CD14-positive monocyte (primary cell): ENCODE measurements around the gene TNFAIP2. TPM values are rescaled to one million over a fixed set of nuclear protein-coding genes. Genes with fewer than 3 reads are reported as not detected.
A peak's percentile ranks its signal among the peaks of the same experiment; 100 is the strongest.

Source experiments
- DNase-seq, 3 donors: peaks; one replicate each; pipeline ENCODE4 v3.0.0-alpha.2; 2011 to 2022
- H2AFZ ChIP-seq: 2 replicates; pipeline ENCODE4 v1.6.0; 2012; ENCODE audit warnings: mild to moderate bottlenecking, low read depth, low read length, inconsistent platforms; ENCODE audit not compliant: insufficient read depth, poor library complexity, severe bottlenecking
- H3K27ac ChIP-seq, 2 donors: 1 replicate in 1 of 2; 2 replicates in 1 of 2; pipeline ENCODE4 v1.5.1; 2012 to 2013; ENCODE audit warnings: low read length in 2 of 2, control low read depth in 1 of 2, inconsistent platforms in 1 of 2, low read depth in 1 of 2, mild to moderate bottlenecking in 1 of 2
- H3K27me3 ChIP-seq, 2 donors: one replicate each; pipeline versions ENCODE4 v1.6.0 to v1.6.1; 2011 to 2013; ENCODE audit warnings: low read length in 2 of 2; ENCODE audit not compliant: control insufficient read depth in 2 of 2, insufficient read depth in 2 of 2
- H3K36me3 ChIP-seq, 2 donors: replicated peaks in 1 of 2; 1 replicate in 1 of 2; 2 replicates in 1 of 2; pipeline versions ENCODE4 v1.5.1 to v1.6.1; 2012 to 2013; ENCODE audit warnings: low read length in 2 of 2, control low read depth in 1 of 2, inconsistent platforms in 1 of 2, mild to moderate bottlenecking in 1 of 2; ENCODE audit not compliant: insufficient read depth in 2 of 2, control insufficient read depth in 1 of 2
- H3K4me1 ChIP-seq, 2 donors: 1 replicate in 1 of 2; 2 replicates in 1 of 2; pipeline versions ENCODE4 v1.5.1 to v1.6.1; 2012 to 2013; ENCODE audit warnings: low read length in 2 of 2, control low read depth in 1 of 2, inconsistent platforms in 1 of 2, mild to moderate bottlenecking in 1 of 2, moderate library complexity in 1 of 2; ENCODE audit not compliant: insufficient read depth in 2 of 2, control insufficient read depth in 1 of 2
- H3K4me2 ChIP-seq: replicated peaks from 2 replicates; pipeline ENCODE3; 2012; ENCODE audit warnings: low read length, moderate library complexity, mild to moderate bottlenecking; ENCODE audit not compliant: poor library complexity, severe bottlenecking; ENCODE audit errors: extremely low read depth
- H3K4me3 ChIP-seq, 3 experiments: fragments of 200-600 bp in 1 of 3; sonication (generic) in 1 of 3; replicated peaks in 1 of 3; 1 replicate in 2 of 3; 2 replicates in 1 of 3; pipeline ENCODE4 v1.5.1; 2011 to 2013; ENCODE audit warnings: low read length in 3 of 3, mild to moderate bottlenecking in 3 of 3, control low read depth in 2 of 3, low read depth in 2 of 3, inconsistent platforms in 1 of 3, moderate library complexity in 1 of 3
- H3K79me2 ChIP-seq: 2 replicates; pipeline ENCODE4 v1.6.0; 2012; ENCODE audit warnings: mild to moderate bottlenecking, control low read depth, inconsistent platforms, low read length, moderate library complexity; ENCODE audit not compliant: insufficient read depth
- H3K9ac ChIP-seq: 2 replicates; pipeline ENCODE4 v1.6.0; 2017; ENCODE audit warnings: low read length, mild to moderate bottlenecking; ENCODE audit not compliant: insufficient read depth, poor library complexity, severe bottlenecking
- H3K9me3 ChIP-seq, 2 donors: replicated peaks in 1 of 2; 1 replicate in 1 of 2; 2 replicates in 1 of 2; pipeline versions ENCODE4 v1.5.1 to v1.6.1; 2012 to 2013; ENCODE audit warnings: low read length in 2 of 2, control low read depth in 1 of 2; ENCODE audit not compliant: control insufficient read depth in 1 of 2, insufficient read depth in 1 of 2
- H4K20me1 ChIP-seq: 2 replicates; pipeline ENCODE4 v1.6.0; 2012; ENCODE audit warnings: mild to moderate bottlenecking, low read length, control low read depth, moderate library complexity; ENCODE audit not compliant: insufficient read depth
- H3K27ac Mint-ChIP-seq, 7 donors: one replicate each; pipeline ENCODE4 v1.8.0; 2020; ENCODE audit warnings: mild to moderate bottlenecking in 7 of 7, mixed read lengths in 7 of 7, moderate library complexity in 6 of 7, inconsistent platforms in 2 of 7
- H3K27me3 Mint-ChIP-seq, 3 donors: one replicate each; pipeline ENCODE4 v1.8.0; 2021 to 2022; ENCODE audit warnings: low read depth in 3 of 3, mild to moderate bottlenecking in 3 of 3, mixed read lengths in 3 of 3, moderate library complexity in 3 of 3, inconsistent platforms in 1 of 3
- H3K36me3 Mint-ChIP-seq, 2 donors: one replicate each; pipeline ENCODE4 v1.8.0; 2020; ENCODE audit warnings: mixed read lengths in 2 of 2, inconsistent platforms in 1 of 2, mild to moderate bottlenecking in 1 of 2
- H3K4me1 Mint-ChIP-seq: one replicate; pipeline ENCODE4 v1.8.0; 2020; ENCODE audit warnings: mild to moderate bottlenecking, mixed read lengths
- H3K4me3 Mint-ChIP-seq, 2 donors: one replicate each; pipeline ENCODE4 v1.8.0; 2020; ENCODE audit warnings: mild to moderate bottlenecking in 2 of 2, mixed read lengths in 2 of 2, moderate library complexity in 1 of 2
- H3K9me3 Mint-ChIP-seq, 7 donors: one replicate each; pipeline ENCODE4 v1.8.0; 2020 to 2022; ENCODE audit warnings: mixed read lengths in 7 of 7, mild to moderate bottlenecking in 6 of 7, moderate library complexity in 6 of 7, inconsistent platforms in 2 of 7
- CTCF ChIP-seq: fragments of 200-600 bp; IDR thresholded peaks from one replicate; pipeline ENCODE4 v1.8.0; 2022; ENCODE audit warnings: antibody characterized with exemption, mild to moderate bottlenecking
- WGBS: methylation state at CpG from one replicate; pipeline ENCODE4 v1.1.5; 2013; ENCODE audit warnings: missing lambda C conversion rate; ENCODE audit not compliant: insufficient coverage; 5-methylcytosine and 5-hydroxymethylcytosine counted together
- intact Hi-C, 2 donors: fragments of 100-400 bp; cut with micrococcal nuclease; formaldehyde crosslinking; loops; one replicate each; pipeline versions ENCODE4 v1.15.0 to v1.15.1; 2023
- polyA plus RNA-seq, 3 donors: library from polyadenylated mRNA; depleted of rRNA in 1 of 3; unstranded in 2 of 3; stranded (reverse) in 1 of 3; fragments of 300-500 nt in 2 of 3; fragments of >200 nt in 1 of 3; fragmentation: Illumina TruSeq in 2 of 3; gene quantifications; 1 replicate in 2 of 3; 2 replicates in 1 of 3; pipeline ENCODE4 v1.2.3, GENCODE V29; 2012 to 2021

The TNFAIP2 gene
- polyA plus RNA-seq, 3 donors = 41.5 to 1,807 (median 50.8) TPM

- no peak overlapping the region for H3K27ac ChIP-seq
- peaks cover 39% of the 10 kb centered on the region for H4K20me1 ChIP-seq
- no peak overlapping the region for H3K4me2 ChIP-seq
- no peak for DNase-seq
- H3K9me3 ChIP-seq = no peaks in the 10 kb centered on the region
- no peaks in the 10 kb centered on the region for H3K79me2 ChIP-seq
- peaks cover 23 to 29% of the 10 kb centered on the region in 2 donors for H3K36me3 ChIP-seq
- Mint-ChIP-seq H3K27ac (peak overlapping the region in 2 of 7 donors; percentile 7 to 30), H3K4me1 (peaks cover 35% of the 10 kb centered on the region), H3K9me3 (peaks cover 0 to 2% (median 0%) of the 10 kb centered on the region in 7 donors), H3K36me3 (peaks cover 26 to 30% of the 10 kb centered on the region in 2 donors), H3K27me3 (peaks cover 28 to 43% (median 36%) of the 10 kb centered on the region in 3 donors), H3K4me3 (peak overlapping the region in 1 of 2 donors; percentile 15)
- H3K4me3 ChIP-seq = no peak overlapping the region
- intact Hi-C loops = loop anchor here in 1 of 2 donors (5.0 kb wide), 1 partner anchor 37 kb away; no protein-coding TSS in a partner anchor
- H3K9ac ChIP-seq = no peak overlapping the region
- H3K27me3 ChIP-seq = peaks cover 0 to 21% of the 10 kb centered on the region in 2 donors
- no peak for TF ChIP-seq CTCF
- no peak overlapping the region for H2AFZ ChIP-seq
- 78% methylated on average over 15 of the region's 29 CpGs for WGBS
- peaks cover 15 to 45% of the 10 kb centered on the region in 2 donors for H3K4me1 ChIP-seq
Observed at GRCh38 chr14:103139132-103140025, 16.1 kb downstream of the TNFAIP2 start.

GRCh38 chr14:103140316-103141109 is 17.3 kb downstream of the TNFAIP2 start:
- Histone ChIP-seq H3K4me3 (no peak overlapping the region), H3K79me2 (no peaks in the 10 kb centered on the region), H4K20me1 (peaks cover 27% of the 10 kb centered on the region), H3K36me3 (peaks cover 11 to 18% of the 10 kb centered on the region in 2 donors), H2AFZ (no peak overlapping the region), H3K4me2 (no peak overlapping the region), H3K4me1 (peaks cover 15 to 34% of the 10 kb centered on the region in 2 donors), H3K9me3 (no peaks in the 10 kb centered on the region), H3K27ac (no peak overlapping the region), H3K9ac (no peak overlapping the region), H3K27me3 (peaks cover 0 to 21% of the 10 kb centered on the region in 2 donors)
- Mint-ChIP-seq H3K27me3 (peaks cover 28 to 43% (median 36%) of the 10 kb centered on the region in 3 donors), H3K4me3 (peak overlapping the region in 1 of 2 donors; percentile 42), H3K36me3 (peaks cover 15 to 19% of the 10 kb centered on the region in 2 donors), H3K27ac (peak overlapping the region in 1 of 7 donors; percentile 5), H3K4me1 (peaks cover 28% of the 10 kb centered on the region), H3K9me3 (peaks cover 0 to 2% (median 0%) of the 10 kb centered on the region in 7 donors)
- intact Hi-C loops = loop anchor here in 1 of 2 donors (1.0 kb wide), 1 partner anchor 35 kb away; no protein-coding TSS in a partner anchor
- 63% methylated on average over 9 of the region's 12 CpGs for WGBS
- peak in 1 of 3 donors; percentile 78 for DNase-seq
- no peak for TF ChIP-seq CTCF
